SU-DHL-6 (cell line): ENCODE measurements around the gene SGCD.

Experiments
- CTCF ChIP-seq: fragments of 200-600 bp; sonication (generic); IDR thresholded peaks from one replicate; pipeline ENCODE4 v1.5.1; 2017; ENCODE audit warnings: antibody characterized with exemption, mild to moderate bottlenecking, low read length, moderate library complexity; ENCODE audit not compliant: insufficient read depth, poor library complexity, severe bottlenecking
- EZH2phosphoT487 ChIP-seq: fragments of 200-600 bp; sonication (generic), shearing (Covaris generic); conservative IDR thresholded peaks from 2 replicates; pipeline ENCODE4 v1.6.1; 2018; ENCODE audit warnings: mild to moderate bottlenecking, antibody characterized with exemption, low read length, moderate library complexity, mixed read lengths

- TF ChIP-seq CTCF (no peak), EZH2phosphoT487 (no peak)
Measured at GRCh38 chr5:156758011-156758791, 431.2 kb downstream of the SGCD start.
